ENCODE results near the gene VCP. TPM values are rescaled to one million over a fixed set of nuclear protein-coding genes. Genes with fewer than 3 reads are reported as not detected.
A peak's percentile ranks its signal among the peaks of the same experiment; 100 is the strongest.

The VCP gene
- total and polyA plus RNA-seq, 4 donors: 201 to 281 (median 231) TPM

DNA sequence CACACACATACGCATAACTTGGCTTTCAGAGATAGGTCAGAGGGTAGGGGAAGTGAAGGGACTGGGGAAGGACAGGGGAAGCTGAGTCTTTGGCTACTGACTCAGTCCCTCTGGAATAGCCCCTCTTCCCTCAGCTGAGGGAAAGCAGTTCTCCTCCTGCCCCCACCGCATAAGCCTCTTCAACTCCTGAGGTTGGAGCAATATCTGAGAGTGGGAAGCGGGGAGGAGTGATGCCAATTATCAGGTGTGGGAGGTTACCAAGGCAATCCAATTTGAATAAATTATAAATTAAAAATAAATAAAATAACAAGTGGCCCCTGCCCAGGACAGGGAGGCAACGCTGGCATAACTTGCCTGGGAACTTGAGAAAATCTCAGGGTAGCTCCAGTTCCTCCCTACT lies 32.2 kb upstream of the VCP start:
- Histone ChIP-seq H3K27me3 (ENCODE audit: control insufficient read depth, insufficient read depth, low read length) (no peaks in the 10 kb centered on the region), H3K4me3 (ENCODE audit: low read depth, low read length) (no peak overlapping the region), H3K9me3 (ENCODE audit: control insufficient read depth, insufficient read depth, low read length) (no peaks in the 10 kb centered on the region), H3K27ac (ENCODE audit: low read depth, low read length) (peak overlapping the region; percentile 95), H3K4me1 (ENCODE audit: control insufficient read depth, insufficient read depth, low read length) (peaks cover 40% of the 10 kb centered on the region), H3K36me3 (ENCODE audit: control insufficient read depth, insufficient read depth, low read length) (peaks cover 66% of the 10 kb centered on the region)
- 100% methylated on average over 1 of the region's 4 CpGs for WGBS (ENCODE audit: insufficient coverage)
- DNase-seq (ENCODE audit: low read depth in 4 of 6, low spot score in 6 of 6): no peak

- Histone ChIP-seq H3K36me3 (ENCODE audit: control insufficient read depth, insufficient read depth, low read length) (peaks cover 64% of the 10 kb centered on the region), H3K4me3 (ENCODE audit: low read depth, low read length) (peak overlapping the region; percentile 85), H3K27ac (ENCODE audit: low read depth, low read length) (peak overlapping the region; percentile 95), H3K9me3 (ENCODE audit: control insufficient read depth, insufficient read depth, low read length) (no peaks in the 10 kb centered on the region), H3K27me3 (ENCODE audit: control insufficient read depth, insufficient read depth, low read length) (no peaks in the 10 kb centered on the region), H3K4me1 (ENCODE audit: control insufficient read depth, insufficient read depth, low read length) (peaks cover 37% of the 10 kb centered on the region)
- 4% methylated on average over 5 of the region's 5 CpGs for WGBS (ENCODE audit: insufficient coverage)
- DNase-seq (ENCODE audit: low read depth in 4 of 6, low spot score in 6 of 6): no peak
Observed at GRCh38 chr9:35103660-35104191, 31.3 kb upstream of the VCP start.

GRCh38 chr9:35102769-35103659 lies 30.6 kb upstream of the VCP start, which contains the start of gene STOML2:
STOML2 (minus strand) TSS chr9:35103131; CDS start chr9:35103094, 37 bp downstream.
- H3K9me3 ChIP-seq (ENCODE audit: control insufficient read depth, insufficient read depth, low read length): no peaks in the 10 kb centered on the region
- peak within 1 kb of the TSS; percentile 95 for H3K27ac ChIP-seq (ENCODE audit: low read depth, low read length)
- H3K4me3 ChIP-seq (ENCODE audit: low read depth, low read length): peak within 1 kb of the TSS; percentile 85
- peaks cover 37% of the 10 kb centered on the region for H3K4me1 ChIP-seq (ENCODE audit: control insufficient read depth, insufficient read depth, low read length)
- peak in 5 of 6 donors; percentile 92 to 99 (median 95) for DNase-seq (ENCODE audit: low read depth in 4 of 6, low spot score in 6 of 6)
- no peaks in the 10 kb centered on the region for H3K27me3 ChIP-seq (ENCODE audit: control insufficient read depth, insufficient read depth, low read length)
- H3K36me3 ChIP-seq (ENCODE audit: control insufficient read depth, insufficient read depth, low read length): peaks cover 57% of the 10 kb centered on the region
- under 1% methylated on average over 50 of the region's 57 CpGs for WGBS (ENCODE audit: insufficient coverage)

- 8% methylated on average over 10 of the region's 10 CpGs for WGBS (ENCODE audit: insufficient coverage)
- DNase-seq (ENCODE audit: low read depth in 4 of 6, low spot score in 6 of 6): peak in 1 of 6 donors; percentile 34
- Histone ChIP-seq H3K27ac (ENCODE audit: low read depth, low read length) (peak overlapping the region; percentile 95), H3K36me3 (ENCODE audit: control insufficient read depth, insufficient read depth, low read length) (peaks cover 51% of the 10 kb centered on the region), H3K4me1 (ENCODE audit: control insufficient read depth, insufficient read depth, low read length) (peaks cover 37% of the 10 kb centered on the region), H3K27me3 (ENCODE audit: control insufficient read depth, insufficient read depth, low read length) (no peaks in the 10 kb centered on the region), H3K4me3 (ENCODE audit: low read depth, low read length) (peak overlapping the region; percentile 85), H3K9me3 (ENCODE audit: control insufficient read depth, insufficient read depth, low read length) (no peaks in the 10 kb centered on the region)
Observed at GRCh38 chr9:35102465-35102768, 30.0 kb upstream of the VCP start.

- Histone ChIP-seq H3K27me3 (ENCODE audit: control insufficient read depth, insufficient read depth, low read length) (no peaks in the 10 kb centered on the region), H3K9me3 (ENCODE audit: control insufficient read depth, insufficient read depth, low read length) (no peaks in the 10 kb centered on the region), H3K4me1 (ENCODE audit: control insufficient read depth, insufficient read depth, low read length) (peaks cover 29% of the 10 kb centered on the region), H3K27ac (ENCODE audit: low read depth, low read length) (no peak overlapping the region), H3K36me3 (ENCODE audit: control insufficient read depth, insufficient read depth, low read length) (peaks cover 42% of the 10 kb centered on the region), H3K4me3 (ENCODE audit: low read depth, low read length) (no peak overlapping the region)
- WGBS (ENCODE audit: insufficient coverage): 97% methylated on average over 3 of the region's 3 CpGs
- DNase-seq (ENCODE audit: low read depth in 4 of 6, low spot score in 6 of 6): no peak
Observed at GRCh38 chr9:35097573-35097972, 25.1 kb upstream of the VCP start.

DNA sequence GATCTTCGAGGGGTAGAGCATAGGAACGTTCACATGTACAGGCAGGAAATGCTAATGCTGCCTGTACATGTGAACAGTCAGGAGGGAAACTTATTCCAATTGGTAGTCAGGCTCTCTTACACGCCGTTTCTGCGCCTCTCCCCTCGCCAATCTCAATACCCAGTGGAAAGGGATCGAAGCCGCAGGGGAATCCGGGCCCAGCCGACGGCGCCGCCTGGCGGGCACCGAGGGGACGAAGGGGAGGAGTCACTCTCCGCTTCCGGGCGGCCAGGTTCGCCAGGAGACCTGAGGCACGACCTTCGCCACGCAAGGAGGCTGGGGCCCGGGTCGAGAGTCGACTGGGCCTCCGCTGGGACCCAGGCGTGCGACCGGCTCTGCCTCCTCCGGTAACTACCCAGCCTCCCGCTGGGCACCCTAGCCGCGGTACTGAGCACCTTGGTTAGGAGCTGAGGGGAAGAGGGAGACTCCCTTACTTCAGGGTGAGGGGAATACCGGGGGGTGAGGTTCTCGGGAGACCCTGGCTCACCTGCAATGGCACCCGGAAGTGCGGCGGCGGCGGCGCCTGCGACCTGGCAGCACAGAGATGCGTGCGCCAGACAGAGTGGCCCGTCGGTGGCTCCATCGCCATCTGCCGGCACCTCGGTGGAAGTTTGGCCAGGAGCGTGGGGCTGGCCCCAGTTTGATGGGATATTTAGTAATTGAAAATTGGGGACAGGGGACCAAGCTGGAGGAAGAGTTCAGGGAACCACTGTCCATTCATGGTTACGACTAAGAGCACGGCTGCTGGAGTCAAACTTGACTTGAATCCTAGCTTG lies 23.8 kb upstream of the VCP start, which contains the start of gene PIGO:
Gene PIGO (minus strand): TSS at position 557 of the 815 bp plus-strand sequence. CDS start 1,026 bp downstream, outside the sequence.
- Histone ChIP-seq H3K9me3 (ENCODE audit: control insufficient read depth, insufficient read depth, low read length) (no peaks in the 10 kb centered on the region), H3K27ac (ENCODE audit: low read depth, low read length) (peak within 1 kb of the TSS; percentile 93), H3K36me3 (ENCODE audit: control insufficient read depth, insufficient read depth, low read length) (peaks cover 53% of the 10 kb centered on the region), H3K4me3 (ENCODE audit: low read depth, low read length) (peak within 1 kb of the TSS; percentile 98), H3K4me1 (ENCODE audit: control insufficient read depth, insufficient read depth, low read length) (peaks cover 15% of the 10 kb centered on the region), H3K27me3 (ENCODE audit: control insufficient read depth, insufficient read depth, low read length) (no peaks in the 10 kb centered on the region)
- DNase-seq (ENCODE audit: low read depth in 4 of 6, low spot score in 6 of 6): peak in 5 of 6 donors; percentile 63 to 96 (median 78)
- under 1% methylated on average over 52 of the region's 53 CpGs for WGBS (ENCODE audit: insufficient coverage)

DNA sequence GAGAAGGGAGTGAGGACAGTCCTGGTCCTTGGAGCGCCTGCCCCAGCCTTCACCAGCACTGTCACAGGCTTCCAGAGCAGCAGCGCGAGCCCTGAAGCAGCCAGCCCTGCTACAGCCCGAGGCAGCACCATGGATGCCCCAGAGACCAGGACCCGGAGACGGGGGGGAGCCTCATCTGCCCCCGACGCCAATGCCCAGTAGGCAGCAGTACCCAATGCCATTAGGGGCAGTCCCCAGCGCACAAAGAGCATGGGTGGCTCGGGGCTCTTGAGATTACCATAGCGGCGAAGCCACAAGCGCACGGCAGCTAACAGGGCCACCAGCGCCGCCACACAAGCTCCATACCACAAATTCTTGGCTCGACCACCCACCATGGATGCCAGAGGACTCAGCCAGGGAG lies 19.1 kb upstream of the VCP start:
- H3K9me3 ChIP-seq (ENCODE audit: control insufficient read depth, insufficient read depth, low read length): no peaks in the 10 kb centered on the region
- H3K36me3 ChIP-seq (ENCODE audit: control insufficient read depth, insufficient read depth, low read length): peaks cover 70% of the 10 kb centered on the region
- no peaks in the 10 kb centered on the region for H3K27me3 ChIP-seq (ENCODE audit: control insufficient read depth, insufficient read depth, low read length)
- no peak overlapping the region for H3K4me3 ChIP-seq (ENCODE audit: low read depth, low read length)
- no peak overlapping the region for H3K27ac ChIP-seq (ENCODE audit: low read depth, low read length)
- H3K4me1 ChIP-seq (ENCODE audit: control insufficient read depth, insufficient read depth, low read length): peaks cover 13% of the 10 kb centered on the region
- WGBS (ENCODE audit: insufficient coverage): 97% methylated on average over 17 of the region's 17 CpGs
- DNase-seq (ENCODE audit: low read depth in 4 of 6, low spot score in 6 of 6): no peak

DNA sequence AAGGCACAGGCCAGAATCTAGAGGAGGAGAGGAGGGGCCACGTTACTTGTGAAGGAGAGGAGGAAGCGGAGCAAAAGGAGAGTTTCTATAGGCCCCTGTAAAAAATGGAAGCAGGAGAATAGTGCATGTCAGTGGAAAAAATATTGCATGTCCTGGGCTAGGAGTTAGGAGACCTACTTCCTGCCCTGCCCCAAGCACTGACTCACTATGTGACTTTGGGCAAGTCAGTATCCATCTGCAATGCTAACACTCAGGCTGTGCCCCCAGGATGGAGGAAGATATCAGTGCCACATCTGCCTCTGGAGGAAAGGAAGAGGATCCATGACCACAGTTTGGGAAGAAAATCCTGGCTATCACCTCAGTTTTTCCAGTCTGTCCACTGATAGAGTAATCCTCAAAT lies 17.0 kb upstream of the VCP start:
- H3K4me1 ChIP-seq (ENCODE audit: control insufficient read depth, insufficient read depth, low read length): no peaks in the 10 kb centered on the region
- H3K27me3 ChIP-seq (ENCODE audit: control insufficient read depth, insufficient read depth, low read length): no peaks in the 10 kb centered on the region
- peaks cover 62% of the 10 kb centered on the region for H3K36me3 ChIP-seq (ENCODE audit: control insufficient read depth, insufficient read depth, low read length)
- no peak for DNase-seq (ENCODE audit: low read depth in 4 of 6, low spot score in 6 of 6)
- 91% methylated on average over 2 of the region's 2 CpGs for WGBS (ENCODE audit: insufficient coverage)
- no peak overlapping the region for H3K4me3 ChIP-seq (ENCODE audit: low read depth, low read length)
- no peak overlapping the region for H3K27ac ChIP-seq (ENCODE audit: low read depth, low read length)
- H3K9me3 ChIP-seq (ENCODE audit: control insufficient read depth, insufficient read depth, low read length): no peaks in the 10 kb centered on the region

DNA sequence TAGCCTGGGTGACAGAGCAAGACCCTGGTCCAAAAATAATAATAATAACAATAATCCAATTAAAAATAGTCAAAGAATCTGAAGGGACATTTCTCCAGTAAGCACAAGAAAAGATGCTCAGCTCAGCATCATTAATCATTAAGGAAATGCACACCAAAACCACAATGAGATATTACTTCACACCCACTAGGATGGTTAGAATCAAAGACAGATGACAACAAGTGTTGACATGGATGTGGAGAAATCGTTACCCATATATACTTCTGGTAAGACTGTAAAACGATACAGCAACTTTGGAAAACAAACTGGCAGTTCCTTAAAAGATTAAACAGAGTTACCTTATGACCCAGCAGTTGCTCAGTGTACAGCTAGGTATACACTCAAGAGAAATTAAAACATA lies 12.7 kb upstream of the VCP start:
- Histone ChIP-seq H3K27ac (ENCODE audit: low read depth, low read length) (no peak overlapping the region), H3K4me1 (ENCODE audit: control insufficient read depth, insufficient read depth, low read length) (peaks cover 3% of the 10 kb centered on the region), H3K27me3 (ENCODE audit: control insufficient read depth, insufficient read depth, low read length) (no peaks in the 10 kb centered on the region), H3K9me3 (ENCODE audit: control insufficient read depth, insufficient read depth, low read length) (no peaks in the 10 kb centered on the region), H3K4me3 (ENCODE audit: low read depth, low read length) (no peak overlapping the region), H3K36me3 (ENCODE audit: control insufficient read depth, insufficient read depth, low read length) (peaks cover 21% of the 10 kb centered on the region)
- WGBS (ENCODE audit: insufficient coverage): no CpG with 5 or more reads among the region's 2 CpGs
- DNase-seq (ENCODE audit: low read depth in 4 of 6, low spot score in 6 of 6): no peak
